GM19099 (cell line): ENCODE results near the gene TBC1D12.

Experiments used
- POLR2A ChIP-seq: IDR thresholded peaks from 3 replicates; pipeline ENCODE4 v1.6.1; 2011; ENCODE audit warnings: low read depth; ENCODE audit not compliant: insufficient read length; ENCODE audit errors: extremely low read depth

Gene TBC1D12

DNA sequence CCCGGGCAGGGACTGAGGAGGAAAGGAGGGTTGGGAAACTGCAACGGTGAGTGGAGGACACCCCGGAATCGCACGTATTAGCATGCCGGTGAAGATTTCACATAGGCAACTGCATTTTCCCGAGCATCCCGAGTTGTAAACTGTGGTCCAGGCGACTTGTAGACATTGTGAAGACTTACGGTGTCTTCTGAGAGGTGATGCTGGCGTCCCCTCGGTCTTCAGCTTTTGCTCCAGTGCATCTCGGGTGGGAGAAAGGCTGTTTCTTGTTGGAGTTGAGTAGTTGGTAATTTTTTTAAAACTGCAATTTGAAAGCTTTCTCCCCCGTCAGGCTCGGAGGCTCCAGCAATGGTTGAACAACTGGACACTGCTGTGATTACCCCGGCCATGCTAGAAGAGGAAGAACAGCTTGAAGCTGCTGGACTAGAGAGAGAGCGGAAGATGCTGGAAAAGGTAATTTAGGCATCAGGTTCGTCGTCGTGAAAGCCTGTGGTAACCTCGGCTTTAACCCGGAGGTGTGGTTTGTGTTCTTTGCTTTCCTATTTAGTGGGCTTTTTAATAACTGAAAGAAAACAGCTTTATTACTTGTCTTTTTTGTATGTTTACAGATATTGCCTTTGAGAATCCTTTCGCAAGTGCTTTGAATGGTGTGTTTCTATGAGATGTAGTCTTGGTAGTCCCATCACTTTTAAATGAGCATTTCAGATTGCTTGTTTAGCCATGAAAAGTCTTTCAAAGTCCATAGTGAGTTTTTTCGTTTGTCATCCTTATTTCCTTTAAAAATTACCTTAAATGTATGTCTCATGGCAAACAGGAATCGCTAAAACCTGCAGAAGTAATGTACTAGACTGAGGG lies 143.9 kb downstream of the TBC1D12 start:
- no peak for TF ChIP-seq POLR2A

DNA sequence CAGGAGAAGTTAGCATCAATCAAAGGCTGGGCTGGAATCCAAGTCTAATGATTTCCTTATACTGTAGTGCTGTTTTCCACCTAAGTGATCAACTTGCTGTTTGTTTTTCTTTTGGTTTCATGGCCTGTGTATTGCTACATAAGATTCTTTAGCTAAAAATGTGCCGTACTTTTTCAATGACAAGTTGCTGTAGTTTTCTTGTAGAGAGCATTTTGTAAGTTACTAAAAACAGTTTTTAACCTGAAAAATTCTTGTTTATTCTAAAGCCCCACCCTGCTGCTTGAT lies 144.5 kb downstream of the TBC1D12 start:
- no peak for TF ChIP-seq POLR2A

DNA sequence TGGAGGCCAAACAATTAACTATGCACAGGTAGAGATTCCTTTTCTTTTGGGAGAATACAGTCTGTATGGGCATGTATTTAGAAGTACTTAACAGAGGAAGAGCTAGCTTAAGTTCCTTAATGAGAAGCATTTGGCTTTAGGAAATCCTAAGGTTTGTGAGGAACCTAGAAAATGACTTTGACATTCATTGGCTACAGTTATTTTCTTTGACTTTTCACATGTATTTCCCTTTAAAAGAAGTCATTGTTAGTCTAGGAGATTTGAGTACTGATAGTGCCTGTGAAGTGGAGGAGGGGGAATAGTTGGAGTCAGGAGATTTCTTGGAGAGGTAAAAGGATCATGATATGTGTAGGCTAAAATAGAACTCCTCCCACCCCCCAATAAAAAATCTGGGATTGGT lies 146.9 kb downstream of the TBC1D12 start:
- no peak for TF ChIP-seq POLR2A

DNA sequence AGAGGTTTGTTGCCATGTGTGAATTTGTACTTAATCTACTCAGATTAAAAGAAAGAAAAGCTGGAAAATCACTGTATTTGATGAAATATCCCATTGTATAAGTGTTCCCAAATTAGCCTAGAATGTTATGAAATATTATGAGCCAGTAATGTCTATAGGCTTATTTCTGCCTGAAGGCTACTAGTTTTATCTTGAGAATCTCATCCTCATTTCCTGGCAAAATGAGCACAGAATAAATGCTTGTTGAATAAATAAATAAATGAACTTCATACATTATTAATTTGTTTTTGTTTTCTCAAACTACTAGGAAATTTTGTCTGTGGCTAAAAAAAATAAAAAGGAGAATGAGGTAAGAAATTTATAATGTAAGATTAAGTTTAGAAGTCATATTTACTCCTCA lies 168.7 kb downstream of the TBC1D12 start:
- TF ChIP-seq POLR2A: no peak

DNA sequence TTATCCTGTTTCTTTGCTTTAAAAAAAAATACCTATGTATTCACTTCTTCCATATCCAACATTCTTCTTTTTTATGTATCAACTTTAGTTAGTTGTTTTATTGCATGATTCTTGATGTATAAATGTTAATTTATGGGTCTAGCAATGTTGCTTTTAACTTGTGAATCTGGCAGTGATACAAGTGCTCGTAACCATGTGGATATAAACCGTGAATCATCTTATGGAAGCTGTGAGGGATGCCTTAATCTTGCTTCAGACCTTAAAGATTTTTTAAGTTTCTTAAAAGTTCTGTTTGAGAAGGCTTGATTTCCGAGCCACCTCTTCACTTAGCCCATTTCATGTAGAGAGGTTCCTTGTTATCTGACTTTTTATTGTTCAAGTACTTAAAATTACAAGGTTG lies 169.2 kb downstream of the TBC1D12 start:
- TF ChIP-seq POLR2A: no peak

DNA sequence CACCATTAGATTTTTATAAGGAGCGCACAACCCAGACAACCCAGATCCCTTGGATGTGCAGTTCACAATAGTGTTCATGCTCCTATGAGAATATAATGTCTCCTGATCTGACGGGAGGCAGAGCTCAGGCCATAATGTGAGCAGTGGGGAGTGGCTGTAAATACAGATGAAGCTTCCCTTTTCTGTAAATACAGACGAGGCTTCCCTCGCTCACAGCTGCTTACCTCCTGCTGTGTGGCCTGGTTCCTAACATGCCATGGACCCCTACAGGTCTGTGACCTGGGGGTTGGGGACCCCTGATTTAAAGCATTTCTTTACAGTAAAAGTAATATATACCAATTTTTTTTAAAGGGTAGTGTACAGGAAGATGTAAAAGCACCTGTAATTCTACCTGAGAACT lies 176.4 kb downstream of the TBC1D12 start:
- no peak for TF ChIP-seq POLR2A

DNA sequence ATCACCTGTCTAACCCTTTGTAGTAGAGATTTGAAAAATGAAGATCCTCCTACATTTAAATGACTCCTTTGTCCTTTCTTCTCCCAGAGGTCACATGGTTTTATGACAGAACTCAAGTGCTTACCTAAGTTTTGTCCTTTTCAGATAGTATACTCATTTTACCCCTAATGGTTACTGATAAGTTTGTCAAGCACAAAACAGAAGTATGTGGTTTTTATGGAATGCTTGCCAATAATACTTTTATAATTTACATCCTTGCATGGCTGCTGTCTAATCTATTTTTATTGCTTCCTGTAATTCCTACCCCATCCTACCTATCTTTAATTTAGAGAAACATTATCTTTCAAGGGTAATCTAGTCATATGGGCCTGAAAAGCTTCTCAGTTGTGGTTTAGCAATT lies 180.8 kb downstream of the TBC1D12 start:
- TF ChIP-seq POLR2A: no peak
